ENCODE measurements around the gene RIC8A.
"Not testable (repeated sequence)": the region's sequence is repeated elsewhere in the genome, so short reads cannot be mapped to it uniquely, and the experiment has no call there.

RIC8A gene

GRCh38 chr11:207208-207862, at the start of gene RIC8A, which contains the start of gene BET1L:
Gene RIC8A (plus strand): TSS chr11:207708. CDS start chr11:208855, 1,147 bp downstream.
Gene BET1L (minus strand): TSS chr11:207399. CDS start chr11:207321, 78 bp downstream.
- no peaks in the 10 kb centered on the region for H3K9me3 ChIP-seq (ENCODE audit: control insufficient read depth, insufficient read depth, low read depth, low read length)
- peaks cover 16% of the 10 kb centered on the region for H3K4me1 ChIP-seq (ENCODE audit: control insufficient read depth, insufficient read depth, low read length)
- H3K27ac ChIP-seq (ENCODE audit: low read depth, low read length): peak within 1 kb of the TSS; percentile 72
- H3K36me3 ChIP-seq (ENCODE audit: control insufficient read depth, insufficient read depth, low read length): peaks cover 54% of the 10 kb centered on the region
- H3K9ac ChIP-seq (ENCODE audit: low read length): peak within 1 kb of the TSS; percentile 92
- peak within 1 kb of the TSS; percentile 92 for H3K4me3 ChIP-seq (ENCODE audit: low read depth, low read length)
- no peaks in the 10 kb centered on the region for H3K27me3 ChIP-seq (ENCODE audit: control insufficient read depth, insufficient read depth, low read length)

- not testable (repeated sequence) for H3K9ac ChIP-seq (ENCODE audit: low read length); H3K36me3 ChIP-seq (ENCODE audit: control insufficient read depth, insufficient read depth, low read length); H3K27ac ChIP-seq (ENCODE audit: low read depth, low read length); H3K9me3 ChIP-seq (ENCODE audit: control insufficient read depth, insufficient read depth, low read depth, low read length); H3K4me3 ChIP-seq (ENCODE audit: low read depth, low read length); H3K27me3 ChIP-seq (ENCODE audit: control insufficient read depth, insufficient read depth, low read length); H3K4me1 ChIP-seq (ENCODE audit: control insufficient read depth, insufficient read depth, low read length)
Observed at GRCh38 chr11:180242-180641, 27.3 kb upstream of the RIC8A start.

- H3K27me3 ChIP-seq (ENCODE audit: control insufficient read depth, insufficient read depth, low read length); H3K4me3 ChIP-seq (ENCODE audit: low read depth, low read length); H3K9ac ChIP-seq (ENCODE audit: low read length); H3K9me3 ChIP-seq (ENCODE audit: control insufficient read depth, insufficient read depth, low read depth, low read length); H3K27ac ChIP-seq (ENCODE audit: low read depth, low read length); H3K4me1 ChIP-seq (ENCODE audit: control insufficient read depth, insufficient read depth, low read length); H3K36me3 ChIP-seq (ENCODE audit: control insufficient read depth, insufficient read depth, low read length): not testable (repeated sequence)
Observed at GRCh38 chr11:189200-189783, 18.2 kb upstream of the RIC8A start.

- H3K27ac ChIP-seq (ENCODE audit: low read depth, low read length); H3K9ac ChIP-seq (ENCODE audit: low read length); H3K27me3 ChIP-seq (ENCODE audit: control insufficient read depth, insufficient read depth, low read length); H3K4me1 ChIP-seq (ENCODE audit: control insufficient read depth, insufficient read depth, low read length); H3K9me3 ChIP-seq (ENCODE audit: control insufficient read depth, insufficient read depth, low read depth, low read length); H3K4me3 ChIP-seq (ENCODE audit: low read depth, low read length); H3K36me3 ChIP-seq (ENCODE audit: control insufficient read depth, insufficient read depth, low read length): not testable (repeated sequence)
Observed at GRCh38 chr11:189843-190311, 17.6 kb upstream of the RIC8A start.

- H3K27ac ChIP-seq (ENCODE audit: low read depth, low read length); H3K4me1 ChIP-seq (ENCODE audit: control insufficient read depth, insufficient read depth, low read length); H3K9me3 ChIP-seq (ENCODE audit: control insufficient read depth, insufficient read depth, low read depth, low read length); H3K4me3 ChIP-seq (ENCODE audit: low read depth, low read length); H3K36me3 ChIP-seq (ENCODE audit: control insufficient read depth, insufficient read depth, low read length); H3K27me3 ChIP-seq (ENCODE audit: control insufficient read depth, insufficient read depth, low read length); H3K9ac ChIP-seq (ENCODE audit: low read length): not testable (repeated sequence)
Observed at GRCh38 chr11:190546-190945, 17.0 kb upstream of the RIC8A start.

- not testable (repeated sequence) for H3K9me3 ChIP-seq (ENCODE audit: control insufficient read depth, insufficient read depth, low read depth, low read length); H3K9ac ChIP-seq (ENCODE audit: low read length); H3K4me1 ChIP-seq (ENCODE audit: control insufficient read depth, insufficient read depth, low read length); H3K4me3 ChIP-seq (ENCODE audit: low read depth, low read length); H3K27ac ChIP-seq (ENCODE audit: low read depth, low read length); H3K27me3 ChIP-seq (ENCODE audit: control insufficient read depth, insufficient read depth, low read length); H3K36me3 ChIP-seq (ENCODE audit: control insufficient read depth, insufficient read depth, low read length)
Observed at GRCh38 chr11:191490-192478, 15.7 kb upstream of the RIC8A start.

GRCh38 chr11:192674-193128, 14.8 kb upstream of the RIC8A start, which contains the start of gene SCGB1C1:
Gene SCGB1C1 (plus strand): TSS chr11:193078. CDS start chr11:193100, 22 bp downstream.
- not testable (repeated sequence) for H3K36me3 ChIP-seq (ENCODE audit: control insufficient read depth, insufficient read depth, low read length); H3K4me3 ChIP-seq (ENCODE audit: low read depth, low read length); H3K27ac ChIP-seq (ENCODE audit: low read depth, low read length); H3K27me3 ChIP-seq (ENCODE audit: control insufficient read depth, insufficient read depth, low read length); H3K9ac ChIP-seq (ENCODE audit: low read length); H3K9me3 ChIP-seq (ENCODE audit: control insufficient read depth, insufficient read depth, low read depth, low read length); H3K4me1 ChIP-seq (ENCODE audit: control insufficient read depth, insufficient read depth, low read length)

GRCh38 chr11:193481-193880, 14.0 kb upstream of the RIC8A start:
- H3K27me3 ChIP-seq (ENCODE audit: control insufficient read depth, insufficient read depth, low read length); H3K27ac ChIP-seq (ENCODE audit: low read depth, low read length); H3K9ac ChIP-seq (ENCODE audit: low read length); H3K36me3 ChIP-seq (ENCODE audit: control insufficient read depth, insufficient read depth, low read length); H3K4me3 ChIP-seq (ENCODE audit: low read depth, low read length); H3K4me1 ChIP-seq (ENCODE audit: control insufficient read depth, insufficient read depth, low read length); H3K9me3 ChIP-seq (ENCODE audit: control insufficient read depth, insufficient read depth, low read depth, low read length): not testable (repeated sequence)

- Histone ChIP-seq H3K27ac (ENCODE audit: low read depth, low read length) (no peak overlapping the region), H3K9ac (ENCODE audit: low read length) (no peak overlapping the region), H3K4me3 (ENCODE audit: low read depth, low read length) (no peak overlapping the region), H3K27me3 (ENCODE audit: control insufficient read depth, insufficient read depth, low read length) (no peaks in the 10 kb centered on the region), H3K4me1 (ENCODE audit: control insufficient read depth, insufficient read depth, low read length) (no peaks in the 10 kb centered on the region), H3K36me3 (ENCODE audit: control insufficient read depth, insufficient read depth, low read length) (peaks cover 10% of the 10 kb centered on the region; the same call in 1 of the 2 replicates), H3K9me3 (ENCODE audit: control insufficient read depth, insufficient read depth, low read depth, low read length) (no peaks in the 10 kb centered on the region)
Observed at GRCh38 chr11:196786-197731, 10.4 kb upstream of the RIC8A start.

- Histone ChIP-seq H3K36me3 (ENCODE audit: control insufficient read depth, insufficient read depth, low read length) (peaks cover 10% of the 10 kb centered on the region; the same call in 1 of the 2 replicates), H3K4me1 (ENCODE audit: control insufficient read depth, insufficient read depth, low read length) (no peaks in the 10 kb centered on the region), H3K27ac (ENCODE audit: low read depth, low read length) (no peak overlapping the region), H3K4me3 (ENCODE audit: low read depth, low read length) (no peak overlapping the region), H3K9me3 (ENCODE audit: control insufficient read depth, insufficient read depth, low read depth, low read length) (no peaks in the 10 kb centered on the region), H3K9ac (ENCODE audit: low read length) (no peak overlapping the region), H3K27me3 (ENCODE audit: control insufficient read depth, insufficient read depth, low read length) (no peaks in the 10 kb centered on the region)
Observed at GRCh38 chr11:197741-198235, 9.7 kb upstream of the RIC8A start.
